ENCODE data around the gene LIX1. TPM values are rescaled to one million over a fixed set of nuclear protein-coding genes. Genes with fewer than 3 reads are reported as not detected.

LIX1 gene
- total and polyA plus RNA-seq, 12 donors = 0.01 TPM; not detected in 11

DNA sequence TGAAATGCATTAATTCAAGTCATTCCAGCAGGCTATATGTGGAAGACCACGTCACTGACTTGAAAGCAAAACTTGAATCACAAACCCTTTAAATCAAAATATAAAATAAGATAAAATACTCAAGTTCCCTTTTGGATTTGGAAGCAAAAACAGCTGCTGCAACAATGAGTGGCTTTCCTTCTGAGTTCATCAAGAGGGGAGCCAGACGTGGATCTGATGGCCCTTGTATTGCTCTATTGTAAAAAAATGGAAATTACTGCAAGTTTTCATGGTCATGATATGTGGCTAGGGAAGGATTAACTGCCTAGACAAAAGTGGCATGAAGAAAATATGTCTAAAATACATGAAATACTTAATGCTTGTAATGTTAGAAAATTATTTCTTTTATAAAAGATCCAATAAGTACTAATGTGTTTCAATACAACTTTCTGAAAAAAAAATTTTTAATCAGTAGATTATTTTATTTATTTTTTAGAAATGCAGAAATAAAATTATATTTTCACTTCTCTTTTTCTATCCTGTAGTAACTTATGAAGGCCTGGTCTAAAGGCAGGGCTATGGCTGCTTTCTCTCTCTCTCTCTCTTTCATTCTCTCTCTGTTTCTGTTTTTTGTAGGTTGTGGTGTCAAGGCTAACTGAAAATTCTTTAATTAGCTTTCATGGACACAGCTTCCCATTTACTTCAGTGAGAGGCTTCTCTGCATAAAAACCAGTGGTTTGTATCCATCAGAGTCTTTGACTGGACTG, 24.0 kb downstream of the LIX1 start:
- intact Hi-C loops (cut with DNase I) = no loop called here
- no peaks in the 10 kb centered on the region for H3K36me3 ChIP-seq
- DNase-seq = no peak
- no peak for TF ChIP-seq CTCF (IDR thresholded peaks at IDR 0.05)
- no peak overlapping the region for H3K27ac ChIP-seq
- no peak overlapping the region for H3K4me3 ChIP-seq
- ATAC-seq = no peak
- H3K27me3 ChIP-seq = no peaks in the 10 kb centered on the region
- peaks cover 0 to 12% (median 0%) of the 10 kb centered on the region in 9 donors for H3K4me1 ChIP-seq
- H3K9me3 ChIP-seq = no peaks in the 10 kb centered on the region
- WGBS, 2 donors = 67 to 72% methylated on average over 2 of the region's 2 CpGs

DNA sequence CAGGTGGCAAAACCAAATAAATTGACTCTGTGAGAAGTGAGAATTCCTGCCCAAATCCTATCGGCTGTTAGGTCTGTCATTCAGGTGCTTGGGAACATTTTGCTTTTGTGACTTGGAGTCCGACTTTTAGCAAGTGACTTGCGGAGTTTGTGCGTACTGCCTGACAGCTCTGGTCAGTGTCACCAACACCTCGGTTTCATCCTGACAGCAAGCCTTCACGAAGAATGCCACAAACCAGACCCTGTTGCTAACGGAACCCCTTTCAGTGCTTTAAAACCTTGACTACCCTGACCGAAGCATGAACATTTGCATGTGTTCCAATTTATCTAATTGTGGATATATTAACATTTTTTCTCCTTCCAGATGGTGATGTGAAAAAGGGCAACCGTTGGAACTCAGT, 26.5 kb downstream of the LIX1 start:
- Histone ChIP-seq H3K27me3 (no peaks in the 10 kb centered on the region), H3K9me3 (no peaks in the 10 kb centered on the region), H3K27ac (peak overlapping the region in 6 of 10 donors; percentile 31 to 61 (median 46)), H3K4me1 (peaks cover 0 to 12% (median 0%) of the 10 kb centered on the region in 9 donors), H3K4me3 (no peak overlapping the region), H3K36me3 (no peaks in the 10 kb centered on the region)
- TF ChIP-seq CTCF (IDR thresholded peaks at IDR 0.05) = no peak
- ATAC-seq (peak; percentile 47 to 95 (median 86)), DNase-seq (peak; percentile 41 to 70)
- 39 to 51% methylated on average over 9 of the region's 9 CpGs for WGBS, 2 donors
- intact Hi-C loops (cut with DNase I) = no loop called here

GRCh38 chr5:97112230-97112629, 30.2 kb downstream of the LIX1 start:
- Histone ChIP-seq H3K27ac (no peak overlapping the region), H3K4me3 (no peak overlapping the region), H3K4me1 (peaks cover 0 to 12% (median 0%) of the 10 kb centered on the region in 9 donors), H3K27me3 (no peaks in the 10 kb centered on the region), H3K9me3 (no peaks in the 10 kb centered on the region), H3K36me3 (no peaks in the 10 kb centered on the region)
- DNase-seq (no peak), ATAC-seq (no peak)
- 80 to 86% methylated on average over 6 of the region's 6 CpGs for WGBS, 2 donors
- TF ChIP-seq CTCF (IDR thresholded peaks at IDR 0.05) = no peak
- intact Hi-C loops (cut with DNase I) = no loop called here

- 82 to 90% methylated on average over 4 of the region's 4 CpGs for WGBS, 2 donors
- Histone ChIP-seq H3K4me3 (no peak overlapping the region), H3K27me3 (no peaks in the 10 kb centered on the region), H3K4me1 (peaks cover 0 to 10% (median 0%) of the 10 kb centered on the region in 9 donors), H3K9me3 (no peaks in the 10 kb centered on the region), H3K27ac (no peak overlapping the region), H3K36me3 (no peaks in the 10 kb centered on the region)
- DNase-seq (no peak), ATAC-seq (no peak)
- no peak for TF ChIP-seq CTCF (IDR thresholded peaks at IDR 0.05)
- intact Hi-C loops (cut with DNase I) = no loop called here
These were observed 30.8 kb downstream of the LIX1 start for GRCh38 chr5:97111616-97112015.
